IMR-90 (cell line): ENCODE data around the gene WWP2. TPM values are rescaled to one million over a fixed set of nuclear protein-coding genes. Genes with fewer than 3 reads are reported as not detected.

ENCODE experiments used
- ATAC-seq: fragments of 200-7000 bp; cut with Tn5 transposase; 2 replicates; pipeline ENCODE4 v1.9.1; 2020; ENCODE audit warnings: low read depth, mild to moderate bottlenecking, moderate library complexity
- BruUV-seq: library from RNA; stranded (reverse); fragments of 400-500 nt; replicated peaks from 2 replicates; lab custom pipeline; 2021; lab: Mats Ljungman, UMichigan
- CTCF ChIA-PET: fragments of 300-600 bp; formaldehyde crosslinking; extraction: SDS; loops from one replicate; lab custom pipeline; 2021; ENCODE audit warnings: antibody characterized with exemption; lab: Yijun Ruan, JAX
- POLR2A ChIA-PET: fragments of 300-600 bp; sonication (Branson Sonifier 250); formaldehyde crosslinking; loops from one replicate; lab custom pipeline; 2022; ENCODE audit warnings: antibody characterized with exemption; ENCODE audit not compliant: unreplicated experiment; lab: Charles Lee
- DNase-seq: peaks from one replicate; pipeline ENCODE4 v3.0.0; 2013
- H2AFZ ChIP-seq: replicated peaks from 2 replicates; pipeline ENCODE3; 2013; ENCODE audit warnings: low read length, mild to moderate bottlenecking; ENCODE audit not compliant: poor library complexity
- H2AK5ac ChIP-seq: 2 replicates; pipeline ENCODE4 v1.6.1; 2013; ENCODE audit warnings: low read depth, low read length, inconsistent platforms
- H2AK9ac ChIP-seq: replicated peaks from 2 replicates; pipeline ENCODE3; 2013; ENCODE audit warnings: mild to moderate bottlenecking, low read depth, low read length, moderate library complexity; ENCODE audit not compliant: poor library complexity
- H2BK120ac ChIP-seq: 2 replicates; pipeline ENCODE4 v1.6.1; 2013; ENCODE audit warnings: low read depth, low read length, inconsistent platforms
- H2BK15ac ChIP-seq: 3 replicates; pipeline ENCODE4 v1.6.1; 2013; ENCODE audit warnings: low read depth, low read length, inconsistent platforms
- H2BK20ac ChIP-seq: 2 replicates; pipeline ENCODE4 v1.6.1; 2013; ENCODE audit warnings: low read depth, mild to moderate bottlenecking, inconsistent platforms, low read length, moderate library complexity
- H2BK5ac ChIP-seq: 2 replicates; pipeline ENCODE4 v1.6.1; 2013; ENCODE audit warnings: mild to moderate bottlenecking, low read depth, low read length, inconsistent platforms; ENCODE audit not compliant: poor library complexity, severe bottlenecking
- H3K14ac ChIP-seq: replicated peaks from 2 replicates; pipeline ENCODE4 v1.6.1; 2013; ENCODE audit warnings: low read depth, low read length, inconsistent platforms
- H3K18ac ChIP-seq: 2 replicates; pipeline ENCODE4 v1.6.1; 2013; ENCODE audit warnings: low read depth, low read length, control low read depth
- H3K23ac ChIP-seq: 2 replicates; pipeline ENCODE4 v1.6.1; 2013; ENCODE audit warnings: low read depth, low read length, inconsistent platforms
- H3K27ac ChIP-seq: 2 replicates; pipeline ENCODE4 v1.5.1; 2013; ENCODE audit warnings: mild to moderate bottlenecking, control low read depth, low read length; ENCODE audit not compliant: insufficient read depth
- H3K27me3 ChIP-seq: 2 replicates; pipeline ENCODE4 v1.6.1; 2013; ENCODE audit warnings: low read length; ENCODE audit not compliant: control insufficient read depth, insufficient read depth
- H3K36me3 ChIP-seq: 2 replicates; pipeline ENCODE4 v1.6.1; 2013; ENCODE audit warnings: low read length, mixed read lengths; ENCODE audit not compliant: control insufficient read depth, insufficient read depth
- H3K4ac ChIP-seq: 2 replicates; pipeline ENCODE4 v1.6.1; 2013; ENCODE audit warnings: low read depth, low read length, inconsistent platforms
- H3K4me1 ChIP-seq: 2 replicates; pipeline ENCODE4 v1.6.1; 2013; ENCODE audit warnings: low read length, mixed read lengths; ENCODE audit not compliant: control insufficient read depth, insufficient read depth
- H3K4me2 ChIP-seq: 2 replicates; pipeline ENCODE4 v1.6.1; 2013; ENCODE audit warnings: low read depth, mild to moderate bottlenecking, control low read depth, low read length, moderate library complexity
- H3K4me3 ChIP-seq: 2 replicates; pipeline ENCODE4 v1.5.1; 2013; ENCODE audit warnings: low read depth, mild to moderate bottlenecking, control low read depth, low read length, moderate library complexity; ENCODE audit not compliant: insufficient read depth
- H3K56ac ChIP-seq: 2 replicates; pipeline ENCODE4 v1.6.1; 2013; ENCODE audit warnings: low read length, inconsistent platforms; ENCODE audit not compliant: insufficient read depth; ENCODE audit errors: extremely low read depth
- H3K79me1 ChIP-seq, 2 experiments: 2 replicates each; pipeline ENCODE4 v1.6.1; 2013; ENCODE audit warnings: low read length in 2 of 2, inconsistent platforms in 1 of 2, low read depth in 1 of 2
- H3K9ac ChIP-seq: 2 replicates; pipeline ENCODE4 v1.6.1; 2013; ENCODE audit warnings: low read depth, low read length, control low read depth
- H3K9me1 ChIP-seq: 2 replicates; pipeline ENCODE4 v1.6.1; 2013; ENCODE audit warnings: low read length, inconsistent platforms; ENCODE audit not compliant: insufficient read depth
- H3K9me3 ChIP-seq: 2 replicates; pipeline ENCODE4 v1.6.1; 2013; ENCODE audit warnings: low read length; ENCODE audit not compliant: control insufficient read depth, insufficient read depth
- H4K20me1 ChIP-seq: 2 replicates; pipeline ENCODE4 v1.6.1; 2013; ENCODE audit warnings: low read length, inconsistent platforms; ENCODE audit not compliant: insufficient read depth
- H4K5ac ChIP-seq: 2 replicates; pipeline ENCODE4 v1.6.1; 2013; ENCODE audit warnings: mild to moderate bottlenecking, low read depth, low read length, control low read depth
- H4K8ac ChIP-seq, 2 experiments: 2 replicates each; pipeline ENCODE4 v1.6.1; 2013; ENCODE audit warnings: low read depth in 2 of 2, low read length in 2 of 2, control low read depth in 1 of 2, inconsistent platforms in 1 of 2
- H4K91ac ChIP-seq: 2 replicates; pipeline ENCODE4 v1.6.1; 2013; ENCODE audit warnings: low read depth, low read length, inconsistent platforms; ENCODE audit not compliant: insufficient read depth
- BHLHE40 ChIP-seq: fragments of 150-350 bp; IDR thresholded peaks from 2 replicates; pipeline ENCODE4 v1.6.1; 2016; ENCODE audit warnings: mild to moderate bottlenecking, low read depth, low read length
- CEBPB ChIP-seq: IDR thresholded peaks from 2 replicates; pipeline ENCODE4 v1.6.1; 2012; ENCODE audit warnings: low read depth, low read length, improper control_type of control experiment
- CHD1 ChIP-seq: IDR thresholded peaks from 2 replicates; pipeline ENCODE4 v1.6.1; 2012; ENCODE audit warnings: low read depth, low read length, improper control_type of control experiment
- CTCF ChIP-seq: conservative IDR thresholded peaks from 2 replicates; pipeline ENCODE4 v1.5.1; 2012; ENCODE audit warnings: mild to moderate bottlenecking, low read depth, low read length, improper control_type of control experiment
- ELK1 ChIP-seq: fragments of 150-350 bp; IDR thresholded peaks from 2 replicates; pipeline ENCODE4 v1.6.1; 2016; ENCODE audit warnings: low read depth, mild to moderate bottlenecking, low read length, moderate library complexity, borderline replicate concordance
- FOS ChIP-seq: fragments of 150-350 bp; IDR thresholded peaks from 2 replicates; pipeline ENCODE4 v1.6.1; 2016; ENCODE audit warnings: low read depth, low read length
- MAFK ChIP-seq: IDR thresholded peaks from 2 replicates; pipeline ENCODE4 v1.6.1; 2012; ENCODE audit warnings: low read depth, low read length, improper control_type of control experiment
- MAZ ChIP-seq: IDR thresholded peaks from 2 replicates; pipeline ENCODE4 v1.6.1; 2012; ENCODE audit warnings: low read depth, mild to moderate bottlenecking, low read length, improper control_type of control experiment, moderate library complexity, borderline replicate concordance
- MXI1 ChIP-seq: IDR thresholded peaks from 2 replicates; pipeline ENCODE4 v1.6.1; 2012; ENCODE audit warnings: low read depth, mild to moderate bottlenecking, low read length, moderate library complexity, borderline replicate concordance
- NFE2L2 ChIP-seq: fragments of 150-350 bp; IDR thresholded peaks from 2 replicates; pipeline ENCODE4 v1.6.1; 2016; ENCODE audit warnings: low read depth, mild to moderate bottlenecking, low read length
- POLR2A ChIP-seq: IDR thresholded peaks from 2 replicates; pipeline ENCODE4 v1.6.1; 2012; ENCODE audit warnings: mild to moderate bottlenecking, low read depth, low read length
- RAD21 ChIP-seq: IDR thresholded peaks from 2 replicates; pipeline ENCODE4 v1.6.1; 2012; ENCODE audit warnings: low read length, improper control_type of control experiment
- RCOR1 ChIP-seq: IDR thresholded peaks from 2 replicates; pipeline ENCODE4 v1.6.1; 2012; ENCODE audit warnings: mild to moderate bottlenecking, low read length, improper control_type of control experiment; ENCODE audit not compliant: insufficient replicate concordance
- RFX5 ChIP-seq: IDR thresholded peaks from 2 replicates; pipeline ENCODE4 v1.8.0; 2012; ENCODE audit warnings: low read depth, mild to moderate bottlenecking, low read length, moderate library complexity
- SMC3 ChIP-seq: fragments of 150-350 bp; IDR thresholded peaks from 2 replicates; pipeline ENCODE4 v1.6.1; 2016; ENCODE audit warnings: low read depth, mild to moderate bottlenecking, antibody characterized with exemption, low read length, moderate library complexity
- USF2 ChIP-seq: fragments of 150-350 bp; IDR thresholded peaks from 2 replicates; pipeline ENCODE4 v1.6.1; 2017; ENCODE audit warnings: mild to moderate bottlenecking, antibody characterized with exemption, low read length, low read depth
- dilution Hi-C: fragments of 300-500 bp; cut with HindIII; formaldehyde crosslinking; loops from one replicate; pipeline ENCODE4 v1.14.3; 2018; ENCODE audit warnings: low sequenced_read_pairs; ENCODE audit not compliant: unreplicated experiment
- in situ Hi-C: fragments of 300-500 bp; cut with MboI; formaldehyde crosslinking; loops from 3 replicates; pipeline ENCODE4 v1.14.3; 2019; ENCODE audit warnings: low sequenced_read_pairs, inconsistent platforms, mixed read lengths
- intact Hi-C: fragments of 100-400 bp; cut with micrococcal nuclease; formaldehyde crosslinking; loops from 2 replicates; pipeline ENCODE4 v1.10.0; 2022
- polyA plus RNA-seq, 3 experiments: library from polyadenylated mRNA; depleted of rRNA; stranded (reverse); fragments of >200 nt; gene quantifications; 2 replicates each; pipeline ENCODE4 v1.2.3, GENCODE V29; 2012; ENCODE audit warnings: low replicate concordance in 1 of 3
- total RNA-seq: library from RNA; depleted of rRNA; stranded (reverse); fragments of >200 nt; gene quantifications from 2 replicates; pipeline ENCODE4 v1.2.3, GENCODE V29; 2012

WWP2 gene
- total and polyA plus RNA-seq, 2 of the 4 experiments (the other 2 are of a cell fraction) = 12.7 to 13.7 TPM

GRCh38 chr16:69775563-69775962 is 13.4 kb downstream of the WWP2 start:
- Histone ChIP-seq H3K56ac (no peak overlapping the region), H2BK120ac (no peak overlapping the region), H3K27ac (no peak overlapping the region), H3K4me2 (no peak overlapping the region), H2AK9ac (no peak overlapping the region), H2AFZ (no peak overlapping the region), H3K14ac (no peak overlapping the region), H4K91ac (no peak overlapping the region), H4K8ac (no peak overlapping the region), H4K20me1 (peaks cover 6% of the 10 kb centered on the region; the same call in 1 of the 2 replicates), H3K18ac (no peak overlapping the region), H2BK20ac (no peak overlapping the region), H3K79me1 (peaks cover 30 to 57% of the 10 kb centered on the region in 2 experiments), H2BK15ac (no peak overlapping the region), H3K36me3 (no peaks in the 10 kb centered on the region), H3K4ac (no peak overlapping the region), H3K27me3 (no peaks in the 10 kb centered on the region), H2AK5ac (no peak overlapping the region), H3K9me3 (0 out of 2 replicates have a peak, but pooled peaks cover 3% of the 10 kb centered on the region), H3K4me1 (peaks cover 2% of the 10 kb centered on the region; the same call in 1 of the 2 replicates), H3K23ac (no peak overlapping the region), H4K5ac (no peak overlapping the region), H3K9ac (no peak overlapping the region), H3K9me1 (no peaks in the 10 kb centered on the region; the same call in 1 of the 2 replicates), H2BK5ac (no peak overlapping the region), H3K4me3 (no peak overlapping the region)
- DNase-seq = no peak
- ChIA-PET POLR2A (no interaction called here), CTCF (interaction anchor here (0.9 kb wide), 1 partner anchor 13 kb away, joined by 8 read pairs; no protein-coding TSS in a partner anchor)
- intact Hi-C loops = no loop called here
- TF ChIP-seq MAFK = no peak
- TF ChIP-seq RFX5 = no peak
- TF ChIP-seq FOS = no peak
- no peak for TF ChIP-seq BHLHE40
- TF ChIP-seq RCOR1 = no peak
- TF ChIP-seq USF2 = no peak
- TF ChIP-seq MAZ = no peak
- TF ChIP-seq CTCF = no peak
- TF ChIP-seq NFE2L2 = no peak
- no peak for TF ChIP-seq POLR2A
- TF ChIP-seq MXI1 = no peak
- no peak for TF ChIP-seq CEBPB
- no peak for TF ChIP-seq RAD21
- no peak for TF ChIP-seq CHD1
- TF ChIP-seq ELK1 = no peak
- no peak for TF ChIP-seq SMC3
- dilution Hi-C loops = no loop called here
- ATAC-seq = no peak
- BruUV-seq = no TSS peak
- in situ Hi-C loops = no loop called here
